Measurements from ENCODE around the gene SAMD4A.

DNA sequence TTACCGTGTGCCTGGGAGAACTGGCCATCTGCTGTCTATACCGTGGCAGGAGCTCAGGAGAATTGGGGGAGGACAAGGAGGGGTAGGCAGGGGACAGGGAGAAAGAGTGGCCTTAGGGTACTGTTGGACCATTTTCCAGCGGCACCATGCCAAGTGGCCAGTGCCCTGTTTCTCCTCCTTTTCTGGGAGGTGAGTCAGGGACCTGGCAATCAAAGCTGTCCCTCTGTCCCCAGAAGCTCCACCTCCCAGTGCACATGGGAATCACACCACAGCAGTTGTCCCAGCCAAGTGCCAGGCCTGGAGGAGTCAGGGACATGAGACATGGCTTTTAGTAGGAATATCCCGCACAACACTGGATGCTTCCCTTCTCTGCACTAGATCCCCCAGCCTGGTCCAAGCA lies 217.7 kb downstream of the SAMD4A start:
- TF ChIP-seq, protein P1, sequence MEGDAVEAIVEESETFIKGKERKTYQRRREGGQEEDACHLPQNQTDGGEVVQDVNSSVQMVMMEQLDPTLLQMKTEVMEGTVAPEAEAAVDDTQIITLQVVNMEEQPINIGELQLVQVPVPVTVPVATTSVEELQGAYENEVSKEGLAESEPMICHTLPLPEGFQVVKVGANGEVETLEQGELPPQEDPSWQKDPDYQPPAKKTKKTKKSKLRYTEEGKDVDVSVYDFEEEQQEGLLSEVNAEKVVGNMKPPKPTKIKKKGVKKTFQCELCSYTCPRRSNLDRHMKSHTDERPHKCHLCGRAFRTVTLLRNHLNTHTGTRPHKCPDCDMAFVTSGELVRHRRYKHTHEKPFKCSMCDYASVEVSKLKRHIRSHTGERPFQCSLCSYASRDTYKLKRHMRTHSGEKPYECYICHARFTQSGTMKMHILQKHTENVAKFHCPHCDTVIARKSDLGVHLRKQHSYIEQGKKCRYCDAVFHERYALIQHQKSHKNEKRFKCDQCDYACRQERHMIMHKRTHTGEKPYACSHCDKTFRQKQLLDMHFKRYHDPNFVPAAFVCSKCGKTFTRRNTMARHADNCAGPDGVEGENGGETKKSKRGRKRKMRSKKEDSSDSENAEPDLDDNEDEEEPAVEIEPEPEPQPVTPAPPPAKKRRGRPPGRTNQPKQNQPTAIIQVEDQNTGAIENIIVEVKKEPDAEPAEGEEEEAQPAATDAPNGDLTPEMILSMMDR (IDR thresholded peaks at IDR 0.05), result no peak
- TF ChIP-seq POLR2A (IDR thresholded peaks at IDR 0.05), result no peak
